Neural cell (in vitro differentiated cells): Measurements from ENCODE around the gene TTN. TPM values are rescaled to one million over a fixed set of nuclear protein-coding genes. Genes with fewer than 3 reads are reported as not detected.

ENCODE experiments used
- H2AFZ ChIP-seq: fragments of 200-600, 300-800 bp; sonication (generic), shearing (Covaris generic); 2 replicates; pipeline ENCODE4 v1.6.0; 2014; ENCODE audit warnings: low read depth, mild to moderate bottlenecking, antibody characterized with exemption, low read length, moderate library complexity
- H3F3A ChIP-seq: fragments of 200-600 bp; shearing (Covaris generic); 2 replicates; pipeline ENCODE4 v1.6.1; 2016; ENCODE audit warnings: mild to moderate bottlenecking, moderate library complexity, mixed read lengths, antibody characterized with exemption, low read length; ENCODE audit not compliant: insufficient read depth, poor library complexity, severe bottlenecking
- H3K27ac ChIP-seq: fragments of 200-600, 300-800 bp; sonication (generic), shearing (Covaris generic); 2 replicates; pipeline ENCODE4 v1.5.1; 2014; ENCODE audit warnings: mild to moderate bottlenecking, low read length, moderate library complexity
- H3K27me3 ChIP-seq: fragments of 300-800, 200-600 bp; sonication (generic), shearing (Covaris generic); 2 replicates; pipeline ENCODE4 v1.6.0; 2014; ENCODE audit warnings: mild to moderate bottlenecking, low read depth, low read length, moderate library complexity; ENCODE audit not compliant: insufficient read depth
- H3K36me3 ChIP-seq: fragments of 300-800, 200-600 bp; sonication (generic), shearing (Covaris generic); 2 replicates; pipeline ENCODE4 v1.5.1; 2014; ENCODE audit warnings: mild to moderate bottlenecking, antibody characterized with exemption, low read length, moderate library complexity; ENCODE audit not compliant: insufficient read depth
- H3K4me2 ChIP-seq: fragments of 300-800, 200-600 bp; sonication (generic), shearing (Covaris generic); 2 replicates; pipeline ENCODE4 v1.6.0; 2014; ENCODE audit warnings: mild to moderate bottlenecking, low read length
- H3K4me3 ChIP-seq: fragments of 300-800, 200-600 bp; sonication (generic), shearing (Covaris generic); 2 replicates; pipeline ENCODE4 v1.5.1; 2014; ENCODE audit warnings: mild to moderate bottlenecking, low read length, moderate library complexity
- H3K79me2 ChIP-seq: fragments of 200-600 bp; shearing (Covaris generic); replicated peaks from 2 replicates; pipeline ENCODE4 v1.6.0; 2014; ENCODE audit warnings: mild to moderate bottlenecking, low read length, moderate library complexity; ENCODE audit not compliant: insufficient read depth
- H3K9ac ChIP-seq: fragments of 300-800, 200-600 bp; sonication (generic), shearing (Covaris generic); 2 replicates; pipeline ENCODE4 v1.6.1; 2016; ENCODE audit warnings: mild to moderate bottlenecking, low read length, mixed read lengths
- H3K9me2 ChIP-seq: fragments of 200-600 bp; shearing (Covaris generic); 2 replicates; pipeline ENCODE4 v1.6.1; 2016; ENCODE audit warnings: mild to moderate bottlenecking, low read length, mixed read lengths; ENCODE audit not compliant: insufficient read depth
- H3K9me3 ChIP-seq: fragments of 200-600, 300-800 bp; sonication (generic), shearing (Covaris generic); 2 replicates; pipeline ENCODE4 v1.6.1; 2016; ENCODE audit warnings: mild to moderate bottlenecking, mixed run types, low read length, moderate library complexity, mixed read lengths
- H4K20me1 ChIP-seq: fragments of 200-600 bp; shearing (Covaris generic); 2 replicates; pipeline ENCODE4 v1.6.1; 2016; ENCODE audit warnings: mild to moderate bottlenecking, mixed run types; ENCODE audit not compliant: insufficient read depth
- CTCF ChIP-seq: fragments of 450-650 bp; IDR thresholded peaks from 2 replicates; pipeline ENCODE4 v1.5.1; 2014; ENCODE audit warnings: antibody characterized with exemption, mild to moderate bottlenecking, moderate library complexity; ENCODE audit not compliant: poor library complexity, severe bottlenecking
- EP300 ChIP-seq: fragments of 450-650 bp; conservative IDR thresholded peaks from 2 replicates; pipeline ENCODE4 v1.6.1; 2014; ENCODE audit warnings: antibody characterized with exemption, mild to moderate bottlenecking, moderate library complexity; ENCODE audit not compliant: poor library complexity, severe bottlenecking
- EZH2 ChIP-seq: fragments of 200-600, 300-800 bp; shearing (Covaris generic), sonication (generic); IDR thresholded peaks from 2 replicates; pipeline ENCODE4 v1.6.1; 2014; ENCODE audit warnings: antibody characterized with exemption, low read length, borderline replicate concordance, mild to moderate bottlenecking; ENCODE audit not compliant: insufficient read depth, poor library complexity, severe bottlenecking
- MXI1 ChIP-seq: fragments of 450-650 bp; conservative IDR thresholded peaks from 2 replicates; pipeline ENCODE4 v1.6.1; 2014; ENCODE audit warnings: antibody characterized with exemption, mild to moderate bottlenecking; ENCODE audit not compliant: poor library complexity, severe bottlenecking
- POLR2AphosphoS5 ChIP-seq: IDR thresholded peaks from 2 replicates; pipeline ENCODE4 v1.6.1; 2012
- RAD21 ChIP-seq: fragments of 450-650 bp; conservative IDR thresholded peaks from 2 replicates; pipeline ENCODE4 v1.6.1; 2014; ENCODE audit warnings: antibody characterized with exemption, mild to moderate bottlenecking, moderate library complexity
- REST ChIP-seq: IDR thresholded peaks from 2 replicates; pipeline ENCODE4 v1.6.1; 2012; ENCODE audit warnings: borderline replicate concordance
- SMC3 ChIP-seq: fragments of 450-650 bp; conservative IDR thresholded peaks from 2 replicates; pipeline ENCODE4 v1.6.1; 2014; ENCODE audit warnings: antibody characterized with exemption, mild to moderate bottlenecking, moderate library complexity; ENCODE audit not compliant: poor library complexity
- TAF1 ChIP-seq: IDR thresholded peaks from 2 replicates; pipeline ENCODE4 v1.6.1; 2012; ENCODE audit warnings: low read depth
- polyA plus RNA-seq: library from polyadenylated mRNA; depleted of rRNA; stranded (reverse); fragments of >200 nt; gene quantifications from 2 replicates; pipeline ENCODE4 v1.2.3, GENCODE V29; 2014

TTN gene
- polyA plus RNA-seq, 1 donor from 2014 or later = 0.10 TPM

- no peak overlapping the region for H3K27ac ChIP-seq
- no peaks in the 10 kb centered on the region for H3K9me2 ChIP-seq
- no peaks in the 10 kb centered on the region for H3K9me3 ChIP-seq
- no peak overlapping the region for H3K9ac ChIP-seq
- H3K4me3 ChIP-seq = no peak overlapping the region
- H3K36me3 ChIP-seq = no peaks in the 10 kb centered on the region
- no peak overlapping the region for H2AFZ ChIP-seq
- H3K27me3 ChIP-seq = no peaks in the 10 kb centered on the region
- no peaks in the 10 kb centered on the region for H4K20me1 ChIP-seq
- no peaks in the 10 kb centered on the region for H3K79me2 ChIP-seq
- TF ChIP-seq SMC3 (no peak), CTCF (no peak), RAD21 (no peak), EZH2 (no peak), REST (no peak), TAF1 (no peak), MXI1 (no peak), EP300 (no peak), POLR2AphosphoS5 (no peak)
- H3F3A ChIP-seq = no peaks in the 10 kb centered on the region
- no peak overlapping the region for H3K4me2 ChIP-seq
Measured at GRCh38 chr2:178707476-178707875, 99.7 kb downstream of the TTN start.

DNA sequence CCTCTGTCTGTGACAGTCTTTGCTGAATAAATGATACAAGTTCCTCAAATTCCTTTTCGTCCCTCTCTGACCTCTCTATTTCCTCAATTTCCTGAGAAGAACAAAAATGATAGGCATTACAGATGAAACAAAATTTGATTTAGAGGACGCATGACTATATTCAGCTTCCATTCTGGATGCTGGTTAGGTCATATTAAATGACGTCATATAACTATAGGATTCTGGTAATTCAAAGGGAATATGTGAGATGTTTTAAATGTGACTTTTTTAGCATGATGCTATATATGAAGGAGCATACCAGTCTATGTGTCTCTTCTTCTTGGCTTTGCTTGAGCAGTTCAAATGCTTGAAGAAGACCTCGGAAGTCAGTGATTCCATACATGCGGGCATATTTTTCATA lies 102.3 kb downstream of the TTN start:
- Histone ChIP-seq H3K36me3 (no peaks in the 10 kb centered on the region), H3K79me2 (no peaks in the 10 kb centered on the region), H3K27me3 (no peaks in the 10 kb centered on the region)

More for the DNA sequence above, 102.3 kb downstream of the TTN start:
- Histone ChIP-seq H3K4me3 (no peak overlapping the region), H3K9me2 (no peaks in the 10 kb centered on the region), H3K4me2 (no peak overlapping the region), H2AFZ (no peak overlapping the region), H3K9ac (no peak overlapping the region), H3K9me3 (no peaks in the 10 kb centered on the region), H4K20me1 (no peaks in the 10 kb centered on the region), H3K27ac (no peak overlapping the region), H3F3A (no peaks in the 10 kb centered on the region)
- TF ChIP-seq CTCF (no peak), TAF1 (no peak), EP300 (no peak), POLR2AphosphoS5 (no peak), EZH2 (no peak), RAD21 (no peak), MXI1 (no peak), REST (no peak), SMC3 (no peak)
